ENCODE measurements around the gene CD74. TPM values are rescaled to one million over a fixed set of nuclear protein-coding genes. Genes with fewer than 3 reads are reported as not detected.

Gene CD74
- total and polyA plus RNA-seq, 5 donors from 2014 or later = 664 to 1,266 (median 930) TPM

GRCh38 chr5:150438873-150439546 lies 26.3 kb upstream of the CD74 start:
- peaks cover 7% of the 10 kb centered on the region for H3K27me3 Mint-ChIP-seq
- H3K4me1 ChIP-seq (ENCODE audit: control insufficient read depth, insufficient read depth, low read length, poor library complexity, severe bottlenecking) = peaks cover 9% of the 10 kb centered on the region
- H3K27ac Mint-ChIP-seq = peak overlapping the region in 2 of 3 donors; percentile 63 to 77

DNA sequence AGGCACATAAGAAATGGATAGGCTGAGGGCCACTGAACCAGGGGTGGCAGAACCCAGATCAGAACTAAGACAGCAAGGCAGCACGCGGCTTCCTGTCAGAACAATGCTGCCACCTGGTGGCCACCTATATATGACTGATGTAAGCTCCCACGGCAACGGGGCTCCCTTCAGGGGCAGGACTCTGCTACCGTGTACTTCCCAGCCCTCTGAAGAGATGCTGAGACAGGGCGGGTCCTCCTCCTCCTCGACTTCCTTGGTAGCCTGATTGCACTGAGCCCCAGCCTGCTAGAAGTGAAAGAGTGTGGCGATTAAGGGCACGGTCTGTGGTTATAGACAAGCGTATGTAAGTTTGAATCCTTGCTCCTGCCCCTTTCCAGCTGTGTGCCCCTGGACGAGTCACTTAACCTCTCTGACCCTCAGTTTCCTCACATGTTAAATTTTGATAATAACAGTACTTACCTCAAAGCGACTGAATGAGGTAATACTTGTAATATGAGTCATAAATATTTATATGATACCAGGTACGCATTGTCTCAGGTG lies 23.5 kb upstream of the CD74 start:
- peak overlapping the region; percentile 57 to 91 (median 84) for H3K27ac Mint-ChIP-seq
- no peaks in the 10 kb centered on the region for H3K9me3 Mint-ChIP-seq
- H3K27ac ChIP-seq (ENCODE audit: insufficient read depth, low read length, poor library complexity, severe bottlenecking) = no peak overlapping the region
- no peaks in the 10 kb centered on the region for H3K27me3 ChIP-seq (ENCODE audit: control insufficient read depth, insufficient read depth, low read length)
- ATAC-seq (ENCODE audit: low read depth in 2 of 2) (peak; percentile 97 to 98), DNase-seq (peak; percentile 80 to 93 (median 86))
- H3K4me3 Mint-ChIP-seq = peak overlapping the region in 3 of 4 donors; percentile 4 to 59 (median 47)
- no peaks in the 10 kb centered on the region for H3K36me3 Mint-ChIP-seq
- H3K9me3 ChIP-seq (ENCODE audit: control insufficient read depth in 2 of 2, low read length in 2 of 2) = no peaks in the 10 kb centered on the region
- peaks cover 4 to 11% (median 8%) of the 10 kb centered on the region in 4 donors for H3K4me1 Mint-ChIP-seq
- no peaks in the 10 kb centered on the region for H3K36me3 ChIP-seq (ENCODE audit: control insufficient read depth, insufficient read depth, low read length)
- peaks cover 7% of the 10 kb centered on the region for H3K27me3 Mint-ChIP-seq
- peaks cover 9% of the 10 kb centered on the region for H3K4me1 ChIP-seq (ENCODE audit: control insufficient read depth, insufficient read depth, low read length, poor library complexity, severe bottlenecking)
- peak overlapping the region; percentile 11 for H3K4me3 ChIP-seq (ENCODE audit: low read depth, low read length)

More at GRCh38 chr5:150438873-150439546, 26.3 kb upstream of the CD74 start:
- no peaks in the 10 kb centered on the region for H3K9me3 Mint-ChIP-seq
- H3K4me3 ChIP-seq (ENCODE audit: low read depth, low read length) = no peak overlapping the region
- H3K36me3 Mint-ChIP-seq = peaks cover 12% of the 10 kb centered on the region
- peaks cover 9 to 16% (median 11%) of the 10 kb centered on the region in 4 donors for H3K4me1 Mint-ChIP-seq
- no peaks in the 10 kb centered on the region for H3K9me3 ChIP-seq (ENCODE audit: control insufficient read depth in 2 of 2, low read length in 2 of 2)
- no peak for ATAC-seq (ENCODE audit: low read depth in 2 of 2)
- no peaks in the 10 kb centered on the region for H3K27me3 ChIP-seq (ENCODE audit: control insufficient read depth, insufficient read depth, low read length)
- peaks cover 22% of the 10 kb centered on the region for H3K36me3 ChIP-seq (ENCODE audit: control insufficient read depth, insufficient read depth, low read length)
- no peak overlapping the region for H3K27ac ChIP-seq (ENCODE audit: insufficient read depth, low read length, poor library complexity, severe bottlenecking)
- no peak overlapping the region for H3K4me3 Mint-ChIP-seq
- DNase-seq = no peak

DNA sequence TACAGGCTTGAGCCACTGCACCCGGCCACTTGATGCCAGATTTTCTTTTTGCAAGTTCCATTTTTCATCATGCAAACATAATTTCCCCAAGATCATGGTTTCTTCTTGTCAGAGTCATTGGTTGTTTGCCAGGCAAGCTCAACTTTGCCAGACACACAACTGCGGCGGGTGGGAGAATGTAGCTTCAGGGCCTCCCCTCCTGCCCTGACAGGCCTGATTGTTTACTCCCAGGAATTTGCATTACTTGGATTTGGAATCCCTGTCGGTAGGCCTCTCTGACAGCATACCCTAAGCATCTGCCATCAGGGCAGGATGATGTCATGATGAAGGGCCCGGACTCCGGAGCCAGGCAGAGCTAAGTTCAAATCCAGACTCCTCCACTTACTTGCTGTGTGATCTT lies 21.8 kb upstream of the CD74 start:
- no peaks in the 10 kb centered on the region for H3K9me3 ChIP-seq (ENCODE audit: control insufficient read depth in 2 of 2, low read length in 2 of 2)
- H3K27ac Mint-ChIP-seq = no peak overlapping the region
- peaks cover 13% of the 10 kb centered on the region for H3K27me3 Mint-ChIP-seq
- H3K4me1 Mint-ChIP-seq = peaks cover 4 to 11% (median 7%) of the 10 kb centered on the region in 4 donors
- H3K4me3 ChIP-seq (ENCODE audit: low read depth, low read length) = no peak overlapping the region
- H3K9me3 Mint-ChIP-seq = no peaks in the 10 kb centered on the region
- no peak overlapping the region for H3K4me3 Mint-ChIP-seq
- DNase-seq = no peak
- peaks cover 9% of the 10 kb centered on the region for H3K4me1 ChIP-seq (ENCODE audit: control insufficient read depth, insufficient read depth, low read length, poor library complexity, severe bottlenecking)
- ATAC-seq (ENCODE audit: low read depth in 2 of 2) = no peak
- no peaks in the 10 kb centered on the region for H3K36me3 ChIP-seq (ENCODE audit: control insufficient read depth, insufficient read depth, low read length)
- H3K36me3 Mint-ChIP-seq = no peaks in the 10 kb centered on the region
- no peaks in the 10 kb centered on the region for H3K27me3 ChIP-seq (ENCODE audit: control insufficient read depth, insufficient read depth, low read length)
- H3K27ac ChIP-seq (ENCODE audit: insufficient read depth, low read length, poor library complexity, severe bottlenecking) = no peak overlapping the region

DNA sequence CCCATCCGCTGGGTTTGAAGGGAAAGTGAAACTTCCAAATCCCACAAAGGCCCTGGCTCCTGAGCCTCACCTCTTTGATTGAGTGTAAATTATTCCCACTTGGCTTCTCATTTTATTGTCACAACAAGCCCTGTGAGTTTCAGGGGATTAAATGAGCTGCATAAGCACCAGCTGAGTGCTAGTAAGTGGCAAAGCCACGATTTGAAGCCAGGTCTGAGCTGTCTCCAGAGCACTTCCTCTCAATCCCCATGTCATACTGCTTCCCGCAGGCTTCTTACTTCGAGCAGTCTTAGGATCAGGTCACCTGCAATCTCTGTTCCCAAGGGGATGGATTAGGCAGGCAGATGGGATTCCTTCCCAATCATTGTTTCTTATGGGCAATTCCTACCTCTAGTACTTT lies 18.9 kb upstream of the CD74 start:
- H3K36me3 ChIP-seq (ENCODE audit: control insufficient read depth, insufficient read depth, low read length) = no peaks in the 10 kb centered on the region
- no peak overlapping the region for H3K27ac Mint-ChIP-seq
- H3K36me3 Mint-ChIP-seq = no peaks in the 10 kb centered on the region
- peaks cover 4 to 8% (median 7%) of the 10 kb centered on the region in 4 donors for H3K4me1 Mint-ChIP-seq
- no peak overlapping the region for H3K4me3 ChIP-seq (ENCODE audit: low read depth, low read length)
- no peaks in the 10 kb centered on the region for H3K9me3 Mint-ChIP-seq
- no peak overlapping the region for H3K27ac ChIP-seq (ENCODE audit: insufficient read depth, low read length, poor library complexity, severe bottlenecking)
- H3K27me3 ChIP-seq (ENCODE audit: control insufficient read depth, insufficient read depth, low read length) = no peaks in the 10 kb centered on the region
- no peak overlapping the region for H3K4me3 Mint-ChIP-seq
- ATAC-seq (ENCODE audit: low read depth in 2 of 2) = no peak
- peaks cover 8% of the 10 kb centered on the region for H3K4me1 ChIP-seq (ENCODE audit: control insufficient read depth, insufficient read depth, low read length, poor library complexity, severe bottlenecking)
- peaks cover 25% of the 10 kb centered on the region for H3K27me3 Mint-ChIP-seq
- no peaks in the 10 kb centered on the region for H3K9me3 ChIP-seq (ENCODE audit: control insufficient read depth in 2 of 2, low read length in 2 of 2)
- DNase-seq = no peak

DNA sequence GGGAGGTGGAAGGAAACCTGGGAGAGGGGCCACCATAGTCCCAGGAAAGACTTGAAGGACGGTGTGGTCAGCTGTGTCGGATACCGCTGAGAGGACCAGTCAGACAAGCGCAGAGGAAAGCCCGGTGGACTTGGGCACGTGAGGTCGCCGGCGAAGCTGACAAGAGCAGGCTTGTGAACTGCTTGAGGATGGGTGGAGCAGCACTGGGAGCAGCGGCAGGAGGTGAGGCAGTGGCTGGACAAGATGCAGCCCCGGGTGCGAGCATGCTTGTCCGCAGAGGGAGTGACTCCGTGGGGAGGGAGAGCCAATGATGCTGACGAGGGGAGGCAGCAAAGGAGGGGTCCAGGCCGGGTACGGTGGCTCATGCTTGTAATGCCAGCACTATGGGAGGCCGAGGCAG lies 18.3 kb upstream of the CD74 start:
- H3K27ac Mint-ChIP-seq = peak overlapping the region in 1 of 3 donors; percentile 23

DNA sequence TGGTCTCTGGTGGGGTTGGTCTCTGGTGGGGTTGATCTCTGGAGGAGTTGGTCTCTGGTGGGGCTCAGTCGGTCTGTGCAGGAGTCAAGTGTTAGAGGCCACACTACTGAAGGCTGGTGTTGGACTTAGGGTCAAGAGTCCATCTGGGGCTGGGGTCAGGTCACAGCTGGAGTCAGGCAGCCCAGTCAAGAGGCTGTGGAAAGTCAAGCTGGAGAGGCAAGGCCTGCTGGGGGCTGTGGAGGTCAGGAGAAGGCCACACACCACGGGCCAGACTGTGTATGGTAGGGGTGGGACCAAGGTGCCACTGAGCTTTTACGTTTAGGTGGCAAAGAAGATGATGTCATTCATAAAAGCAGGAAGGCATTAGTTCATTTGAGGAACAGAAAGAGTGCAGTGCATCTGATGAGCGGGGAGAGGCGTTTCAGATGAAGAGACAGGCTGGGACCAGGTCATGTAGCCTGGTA lies 16.7 kb upstream of the CD74 start:
- peak; percentile 24 to 42 for ATAC-seq (ENCODE audit: low read depth in 2 of 2)
- H3K4me3 Mint-ChIP-seq = no peak overlapping the region
- no peak overlapping the region for H3K27ac Mint-ChIP-seq

More for the DNA sequence above, 18.3 kb upstream of the CD74 start:
- peaks cover 3% of the 10 kb centered on the region for H3K4me1 ChIP-seq (ENCODE audit: control insufficient read depth, insufficient read depth, low read length, poor library complexity, severe bottlenecking)
- Mint-ChIP-seq H3K4me3 (no peak overlapping the region), H3K4me1 (peaks cover 2 to 4% (median 4%) of the 10 kb centered on the region in 4 donors), H3K36me3 (no peaks in the 10 kb centered on the region), H3K9me3 (no peaks in the 10 kb centered on the region), H3K27me3 (peaks cover 24% of the 10 kb centered on the region)
- DNase-seq (no peak), ATAC-seq (ENCODE audit: low read depth in 2 of 2) (no peak)
- no peaks in the 10 kb centered on the region for H3K9me3 ChIP-seq (ENCODE audit: control insufficient read depth in 2 of 2, low read length in 2 of 2)
- H3K27ac ChIP-seq (ENCODE audit: insufficient read depth, low read length, poor library complexity, severe bottlenecking) = no peak overlapping the region
- no peaks in the 10 kb centered on the region for H3K27me3 ChIP-seq (ENCODE audit: control insufficient read depth, insufficient read depth, low read length)
- no peak overlapping the region for H3K4me3 ChIP-seq (ENCODE audit: low read depth, low read length)
- H3K36me3 ChIP-seq (ENCODE audit: control insufficient read depth, insufficient read depth, low read length) = no peaks in the 10 kb centered on the region

GRCh38 chr5:150428978-150429377 lies 16.3 kb upstream of the CD74 start:
- no peaks in the 10 kb centered on the region for H3K36me3 ChIP-seq (ENCODE audit: control insufficient read depth, insufficient read depth, low read length)
- no peaks in the 10 kb centered on the region for H3K27me3 ChIP-seq (ENCODE audit: control insufficient read depth, insufficient read depth, low read length)
- DNase-seq (no peak), ATAC-seq (ENCODE audit: low read depth in 2 of 2) (no peak)
- H3K27ac Mint-ChIP-seq = no peak overlapping the region
- H3K4me1 ChIP-seq (ENCODE audit: control insufficient read depth, insufficient read depth, low read length, poor library complexity, severe bottlenecking) = no peaks in the 10 kb centered on the region
- H3K4me3 Mint-ChIP-seq = no peak overlapping the region
- H3K36me3 Mint-ChIP-seq = no peaks in the 10 kb centered on the region
- H3K27me3 Mint-ChIP-seq = peaks cover 21% of the 10 kb centered on the region
- H3K4me1 Mint-ChIP-seq = no peaks in the 10 kb centered on the region
- H3K27ac ChIP-seq (ENCODE audit: insufficient read depth, low read length, poor library complexity, severe bottlenecking) = no peak overlapping the region
- no peaks in the 10 kb centered on the region for H3K9me3 ChIP-seq (ENCODE audit: control insufficient read depth in 2 of 2, low read length in 2 of 2)
- H3K4me3 ChIP-seq (ENCODE audit: low read depth, low read length) = no peak overlapping the region
- no peaks in the 10 kb centered on the region for H3K9me3 Mint-ChIP-seq

More for the DNA sequence above, 16.7 kb upstream of the CD74 start:
- no peak for DNase-seq
- Histone ChIP-seq H3K27ac (ENCODE audit: insufficient read depth, low read length, poor library complexity, severe bottlenecking) (no peak overlapping the region), H3K36me3 (ENCODE audit: control insufficient read depth, insufficient read depth, low read length) (no peaks in the 10 kb centered on the region), H3K4me3 (ENCODE audit: low read depth, low read length) (no peak overlapping the region), H3K4me1 (ENCODE audit: control insufficient read depth, insufficient read depth, low read length, poor library complexity, severe bottlenecking) (no peaks in the 10 kb centered on the region), H3K27me3 (ENCODE audit: control insufficient read depth, insufficient read depth, low read length) (no peaks in the 10 kb centered on the region), H3K9me3 (ENCODE audit: control insufficient read depth in 2 of 2, low read length in 2 of 2) (no peaks in the 10 kb centered on the region)
- Mint-ChIP-seq H3K27me3 (peaks cover 21% of the 10 kb centered on the region), H3K9me3 (no peaks in the 10 kb centered on the region), H3K4me1 (no peaks in the 10 kb centered on the region), H3K36me3 (no peaks in the 10 kb centered on the region)
